HUDEP-2 (cell line): ENCODE results near the gene GPR84.

Experiments
- DNase-seq, 76 experiments: peaks; one replicate each; lab custom pipeline; 2025; ENCODE audit not compliant: unreplicated experiment in 76 of 76; lab: John Stamatoyannopoulos, UW

Gene GPR84

GRCh38 chr12:54375259-54375579, 10.9 kb upstream of the GPR84 start:
- DNase-seq = no peak

- peak in 1 of 76 experiments; percentile 7 for DNase-seq
Observed at GRCh38 chr12:54374562-54375258, 10.4 kb upstream of the GPR84 start.

- DNase-seq = no peak
Observed at GRCh38 chr12:54373649-54374561, 9.6 kb upstream of the GPR84 start.

GRCh38 chr12:54372113-54372806, 8.0 kb upstream of the GPR84 start:
- no peak for DNase-seq

- DNase-seq = no peak
Observed at GRCh38 chr12:54371328-54372112, 7.2 kb upstream of the GPR84 start.

GRCh38 chr12:54370171-54370730, 6.0 kb upstream of the GPR84 start:
- DNase-seq = peak in 62 of 76 experiments; percentile 7 to 79 (median 48)

- no peak for DNase-seq
Observed at GRCh38 chr12:54369597-54370131, 5.4 kb upstream of the GPR84 start.

GRCh38 chr12:54368709-54369596, 4.7 kb upstream of the GPR84 start:
- DNase-seq = peak in 72 of 76 experiments; percentile 21 to 90 (median 77)

GRCh38 chr12:54368025-54368708, 3.9 kb upstream of the GPR84 start:
- DNase-seq = no peak

- no peak for DNase-seq
Observed at GRCh38 chr12:54363618-54364017, 668 bp downstream of the GPR84 start.

GRCh38 chr12:54363047-54363446, 1.2 kb downstream of the GPR84 start:
- DNase-seq = no peak

GRCh38 chr12:54360717-54361456, 3.4 kb downstream of the GPR84 start:
- peak in 61 of 76 experiments; percentile 4 to 75 (median 49) for DNase-seq

GRCh38 chr12:54359762-54360351, 4.4 kb downstream of the GPR84 start:
- DNase-seq = no peak

- peak in 75 of 76 experiments; percentile 20 to 93 (median 82) for DNase-seq
Observed at GRCh38 chr12:54358945-54359761, 5.1 kb downstream of the GPR84 start.

GRCh38 chr12:54358191-54358944, 5.9 kb downstream of the GPR84 start:
- DNase-seq = peak in 7 of 76 experiments; percentile 7 to 33 (median 20)
